H9 (cell line): ENCODE data around the gene PRKAR2A. TPM values are rescaled to one million over a fixed set of nuclear protein-coding genes. Genes with fewer than 3 reads are reported as not detected.

ENCODE experiments used
- DNase-seq: peaks from one replicate; pipeline ENCODE4 v3.0.0-alpha.2; 2017
- H2AFZ ChIP-seq: one replicate; pipeline ENCODE4 v1.6.1; 2013; ENCODE audit warnings: mild to moderate bottlenecking, low read length, control low read depth, moderate library complexity
- H2AK5ac ChIP-seq: 2 replicates; pipeline ENCODE4 v1.6.1; 2013; ENCODE audit warnings: low read length, control low read depth, mixed read lengths; ENCODE audit not compliant: insufficient read length
- H2BK120ac ChIP-seq: one replicate; pipeline ENCODE4 v1.6.1; 2013; ENCODE audit warnings: low read depth, mild to moderate bottlenecking, low read length, control low read depth, inconsistent platforms; ENCODE audit not compliant: poor library complexity, severe bottlenecking
- H2BK12ac ChIP-seq: 2 replicates; pipeline ENCODE4 v1.6.1; 2013; ENCODE audit warnings: low read length, control low read depth, mixed read lengths, low read depth; ENCODE audit not compliant: insufficient read length
- H2BK15ac ChIP-seq: 2 replicates; pipeline ENCODE4 v1.6.1; 2013; ENCODE audit warnings: low read depth, low read length, control low read depth
- H2BK20ac ChIP-seq: one replicate; pipeline ENCODE4 v1.6.1; 2013; ENCODE audit warnings: low read depth, mild to moderate bottlenecking, low read length, control low read depth, inconsistent platforms; ENCODE audit not compliant: poor library complexity, severe bottlenecking
- H2BK5ac ChIP-seq: 2 replicates; pipeline ENCODE4 v1.6.1; 2013; ENCODE audit warnings: low read length, control low read depth, mixed read lengths; ENCODE audit not compliant: insufficient read length
- H3K14ac ChIP-seq: 2 replicates; pipeline ENCODE4 v1.6.1; 2013; ENCODE audit warnings: low read length, control low read depth; ENCODE audit not compliant: insufficient read depth
- H3K18ac ChIP-seq: 2 replicates; pipeline ENCODE4 v1.6.1; 2013; ENCODE audit warnings: low read depth, mild to moderate bottlenecking, mixed read lengths, low read length, control low read depth; ENCODE audit not compliant: insufficient read length
- H3K23ac ChIP-seq: 2 replicates; pipeline ENCODE4 v1.6.1; 2013; ENCODE audit warnings: low read length, control low read depth, mixed read lengths, low read depth; ENCODE audit not compliant: insufficient read length
- H3K23me2 ChIP-seq: 2 replicates; pipeline ENCODE4 v1.6.1; 2013; ENCODE audit warnings: low read depth, mild to moderate bottlenecking, mixed read lengths, low read length, control low read depth; ENCODE audit not compliant: insufficient read length, poor library complexity, severe bottlenecking
- H3K27ac ChIP-seq: 2 replicates; pipeline ENCODE4 v1.5.1; 2013; ENCODE audit warnings: low read length, control low read depth, mixed read lengths, low read depth; ENCODE audit not compliant: insufficient read length
- H3K27me3 ChIP-seq: 2 replicates; pipeline ENCODE4 v1.6.1; 2013; ENCODE audit warnings: low read length, control low read depth, inconsistent platforms; ENCODE audit not compliant: insufficient read depth
- H3K4ac ChIP-seq: 2 replicates; pipeline ENCODE4 v1.6.1; 2013; ENCODE audit warnings: low read depth, mild to moderate bottlenecking, control low read depth, inconsistent platforms, low read length, moderate library complexity
- H3K4me1 ChIP-seq: 2 replicates; pipeline ENCODE4 v1.6.1; 2013; ENCODE audit warnings: low read length, control low read depth, inconsistent platforms; ENCODE audit not compliant: insufficient read depth
- H3K4me2 ChIP-seq: 2 replicates; pipeline ENCODE4 v1.6.1; 2013; ENCODE audit warnings: low read length, control low read depth, mixed read lengths; ENCODE audit not compliant: insufficient read length, insufficient read depth
- H3K56ac ChIP-seq: 2 replicates; pipeline ENCODE4 v1.6.1; 2013; ENCODE audit warnings: low read depth, mild to moderate bottlenecking, mixed read lengths, low read length, control low read depth; ENCODE audit not compliant: insufficient read length
- H3K79me1 ChIP-seq: 2 replicates; pipeline ENCODE4 v1.6.1; 2013; ENCODE audit warnings: low read depth, mild to moderate bottlenecking, moderate library complexity, low read length, control low read depth, inconsistent platforms; ENCODE audit not compliant: insufficient read depth, poor library complexity, severe bottlenecking
- H3K79me2 ChIP-seq: 2 replicates; pipeline ENCODE4 v1.6.1; 2013; ENCODE audit warnings: low read length, control low read depth, inconsistent platforms; ENCODE audit not compliant: insufficient read depth
- H3K9ac ChIP-seq: 2 replicates; pipeline ENCODE4 v1.6.1; 2013; ENCODE audit warnings: low read length, control low read depth, mixed read lengths; ENCODE audit not compliant: insufficient read length; ENCODE audit errors: extremely low read depth
- H3K9me3 ChIP-seq: one replicate; pipeline ENCODE4 v1.6.1; 2013; ENCODE audit warnings: low read depth, low read length, inconsistent platforms; ENCODE audit not compliant: control insufficient read depth
- H3T11ph ChIP-seq: one replicate; pipeline ENCODE4 v1.6.1; 2013; ENCODE audit warnings: mild to moderate bottlenecking, low read length, control low read depth, inconsistent platforms
- H4K20me1 ChIP-seq: one replicate; pipeline ENCODE4 v1.6.1; 2013; ENCODE audit not compliant: control insufficient read depth, insufficient read length, insufficient read depth
- H4K5ac ChIP-seq: 2 replicates; pipeline ENCODE4 v1.6.1; 2013; ENCODE audit warnings: low read depth, mild to moderate bottlenecking, mixed read lengths, low read length, control low read depth; ENCODE audit not compliant: insufficient read length
- H4K8ac ChIP-seq: replicated peaks from 2 replicates; pipeline ENCODE4 v1.6.1; 2013; ENCODE audit warnings: low read length, control low read depth, mixed read lengths, low read depth; ENCODE audit not compliant: insufficient read length
- H4K91ac ChIP-seq: 2 replicates; pipeline ENCODE4 v1.6.1; 2013; ENCODE audit warnings: low read depth, mild to moderate bottlenecking, moderate library complexity, mixed read lengths, low read length, control low read depth; ENCODE audit not compliant: insufficient read length
- H3K27ac Mint-ChIP-seq, 3 experiments: 2 replicates in 2 of 3; 3 replicates in 1 of 3; pipeline ENCODE4 v1.8.0; 2020 to 2021; ENCODE audit warnings: mixed read lengths in 3 of 3, mild to moderate bottlenecking in 1 of 3, moderate library complexity in 1 of 3
- H3K27me3 Mint-ChIP-seq: 2 replicates; pipeline ENCODE4 v1.8.0; 2021; ENCODE audit warnings: low read depth, mild to moderate bottlenecking, moderate library complexity, mixed read lengths
- H3K36me3 Mint-ChIP-seq, 3 experiments: 2 replicates in 2 of 3; 3 replicates in 1 of 3; pipeline ENCODE4 v1.8.0; 2020 to 2021; ENCODE audit warnings: low read depth in 3 of 3, mixed read lengths in 3 of 3; ENCODE audit not compliant: insufficient read depth in 1 of 3
- H3K4me1 Mint-ChIP-seq, 2 experiments: 2 replicates each; pipeline ENCODE4 v1.8.0; 2020; ENCODE audit warnings: mixed read lengths in 2 of 2
- H3K4me3 Mint-ChIP-seq, 2 experiments: 2 replicates in 1 of 2; 3 replicates in 1 of 2; pipeline ENCODE4 v1.8.0; 2020 to 2021; ENCODE audit warnings: mild to moderate bottlenecking in 2 of 2, mixed read lengths in 2 of 2, moderate library complexity in 1 of 2
- H3K9me3 Mint-ChIP-seq, 2 experiments: 2 replicates in 1 of 2; 3 replicates in 1 of 2; pipeline ENCODE4 v1.8.0; 2020; ENCODE audit warnings: mild to moderate bottlenecking in 2 of 2, mixed read lengths in 2 of 2, moderate library complexity in 1 of 2
- CTCF ChIP-seq: fragments of 200-600 bp; sonication (generic); conservative IDR thresholded peaks from 3 replicates; pipeline ENCODE4 v1.8.0; 2021; ENCODE audit warnings: antibody characterized with exemption, mild to moderate bottlenecking
- WGBS: extraction: QIAGEN DNeasy Blood & Tissue Kit; methylation state at CpG from one replicate; pipeline ENCODE4 v1.1.7; 2013; ENCODE audit warnings: missing lambda C conversion rate, low lambda C conversion rate, mixed read lengths; ENCODE audit not compliant: insufficient read length; ENCODE audit errors: extremely low coverage; 5-methylcytosine and 5-hydroxymethylcytosine counted together
- total RNA-seq: library from RNA; stranded (reverse); gene quantifications from 2 replicates; pipeline ENCODE4 v1.2.1, GENCODE V29; 2021

Gene PRKAR2A
- total RNA-seq, 1 experiment from 2014 or later, result 39.1 TPM

DNA sequence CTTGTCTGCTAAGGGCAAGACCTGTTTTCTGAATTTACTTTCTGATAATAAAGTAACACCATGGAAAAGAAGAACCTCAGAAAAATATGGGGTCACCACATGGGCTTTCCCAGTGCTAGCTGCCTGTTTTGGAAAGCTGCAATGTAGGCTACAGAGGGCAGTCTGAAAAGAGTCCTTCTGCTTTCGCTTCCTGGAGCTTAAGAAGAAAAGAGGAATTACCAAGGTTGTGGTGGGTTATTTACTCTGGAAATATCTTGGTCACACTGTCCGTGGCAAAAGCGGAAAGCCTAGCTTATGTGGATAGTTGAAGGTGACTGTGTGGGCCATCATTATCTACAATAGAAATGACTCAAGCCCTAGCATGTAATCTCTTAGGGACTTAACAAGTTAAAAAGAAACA lies 98.9 kb downstream of the PRKAR2A start:
- no peaks in the 10 kb centered on the region for H3K23me2 ChIP-seq
- no peaks in the 10 kb centered on the region for H3K9me3 ChIP-seq
- Mint-ChIP-seq H3K4me1 (no peaks in the 10 kb centered on the region), H3K36me3 (peaks cover 0 to 7% (median 5%) of the 10 kb centered on the region in 3 experiments; a peak in 3 of 7 replicates), H3K27ac (0 out of 7 replicates have a peak overlapping the region, but pooled peaks of 1 of the 3 experiments have one; percentile 40), H3K27me3 (no peaks in the 10 kb centered on the region), H3K4me3 (no peak overlapping the region), H3K9me3 (no peaks in the 10 kb centered on the region)
- H3K23ac ChIP-seq, result no peak overlapping the region
- no peaks in the 10 kb centered on the region for H3K79me1 ChIP-seq
- no peak overlapping the region for H2AK5ac ChIP-seq
- H2BK120ac ChIP-seq, result no peak overlapping the region
- H4K20me1 ChIP-seq, result no peaks in the 10 kb centered on the region
- no peaks in the 10 kb centered on the region for H3K4me1 ChIP-seq
- no peak overlapping the region for H2AFZ ChIP-seq
- no peak overlapping the region for H4K91ac ChIP-seq
- no peak overlapping the region for H3K56ac ChIP-seq
- no peak for DNase-seq
- no peak overlapping the region for H2BK15ac ChIP-seq
- no peaks in the 10 kb centered on the region for H3K27me3 ChIP-seq
- no peak overlapping the region for H4K8ac ChIP-seq
- no peak overlapping the region for H2BK20ac ChIP-seq
- H3K14ac ChIP-seq, result no peak overlapping the region
- no peak overlapping the region for H3T11ph ChIP-seq
- WGBS, result no CpG with 5 or more reads among the region's 3 CpGs
- H3K27ac ChIP-seq, result no peak overlapping the region
- no peak for TF ChIP-seq CTCF
- no peaks in the 10 kb centered on the region for H3K79me2 ChIP-seq
- H4K5ac ChIP-seq, result no peak overlapping the region
- no peak overlapping the region for H3K9ac ChIP-seq
- no peak overlapping the region for H3K4ac ChIP-seq
- H2BK12ac ChIP-seq, result no peak overlapping the region
- H2BK5ac ChIP-seq, result no peak overlapping the region
- H3K4me2 ChIP-seq, result no peak overlapping the region
- no peak overlapping the region for H3K18ac ChIP-seq
